COLO668 (cell line): ENCODE measurements around the gene KIF3B.
A peak's percentile ranks its signal among the peaks of the same experiment; 100 is the strongest.
"Not testable (repeated sequence)": the region's sequence is repeated elsewhere in the genome, so short reads cannot be mapped to it uniquely, and the experiment has no call there.

Source experiments
- DNase-seq: peaks from one replicate; lab custom pipeline; 2025; ENCODE audit not compliant: unreplicated experiment; lab: John Stamatoyannopoulos, UW

The KIF3B gene

GRCh38 chr20:32355417-32355841, 78.0 kb downstream of the KIF3B start:
- DNase-seq: no peak

- not testable (repeated sequence) for DNase-seq
These were observed 78.6 kb downstream of the KIF3B start for GRCh38 chr20:32355907-32356621.

DNA sequence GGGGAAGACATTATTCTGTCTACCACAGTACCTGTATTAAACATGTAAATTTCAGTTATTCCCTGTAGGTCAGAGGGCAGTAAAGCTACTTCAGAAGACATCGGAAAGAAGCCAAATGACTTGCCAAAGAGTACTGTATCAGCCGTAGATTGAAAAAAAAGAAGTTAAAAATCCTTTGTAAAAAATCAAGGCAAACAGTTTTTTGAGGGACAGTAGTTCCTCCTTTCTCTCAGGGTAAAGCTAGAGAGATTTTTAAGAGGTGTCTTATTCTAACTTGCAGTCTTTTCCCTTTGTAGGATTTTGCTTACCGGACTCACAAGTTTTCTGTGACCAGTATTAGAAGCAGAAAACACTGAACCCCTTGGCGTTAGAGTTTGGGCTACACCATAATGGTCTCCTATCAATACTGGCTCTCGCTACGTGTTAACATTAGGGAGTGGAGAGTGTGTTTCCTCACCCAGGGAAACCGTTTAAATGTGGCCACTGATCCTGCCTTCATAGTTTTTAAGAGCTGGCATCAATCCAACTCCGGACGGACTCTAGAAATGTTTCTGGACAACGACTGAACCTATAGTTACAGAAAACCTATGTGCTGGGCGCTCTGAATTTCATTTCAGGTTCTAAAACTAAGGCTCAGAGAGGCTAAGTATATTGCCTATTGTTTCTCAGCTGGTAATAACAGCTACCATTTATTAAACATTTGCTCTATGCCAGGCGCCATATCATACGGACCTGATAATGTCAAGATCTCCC, 79.3 kb downstream of the KIF3B start:
- peak; percentile 22 for DNase-seq

GRCh38 chr20:32357375-32357868, 80.0 kb downstream of the KIF3B start:
- DNase-seq: peak; percentile 58

GRCh38 chr20:32357869-32358631, 80.6 kb downstream of the KIF3B start, which contains the start of gene ASXL1:
Gene ASXL1 (plus strand): TSS chr20:32358331. CDS start chr20:32358776, 445 bp downstream.
- peak; percentile 99 for DNase-seq

DNA sequence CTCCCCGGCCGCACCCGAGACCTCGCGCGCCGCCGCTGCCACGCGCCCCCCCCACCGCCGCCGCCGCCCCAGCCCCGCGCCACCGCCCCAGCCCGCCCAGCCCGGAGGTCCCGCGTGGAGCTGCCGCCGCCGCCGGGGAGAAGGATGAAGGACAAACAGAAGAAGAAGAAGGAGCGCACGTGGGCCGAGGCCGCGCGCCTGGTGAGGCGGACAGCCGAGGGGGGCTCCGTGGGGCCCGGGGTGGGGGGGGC, 81.1 kb downstream of the KIF3B start:
- DNase-seq: no peak

DNA sequence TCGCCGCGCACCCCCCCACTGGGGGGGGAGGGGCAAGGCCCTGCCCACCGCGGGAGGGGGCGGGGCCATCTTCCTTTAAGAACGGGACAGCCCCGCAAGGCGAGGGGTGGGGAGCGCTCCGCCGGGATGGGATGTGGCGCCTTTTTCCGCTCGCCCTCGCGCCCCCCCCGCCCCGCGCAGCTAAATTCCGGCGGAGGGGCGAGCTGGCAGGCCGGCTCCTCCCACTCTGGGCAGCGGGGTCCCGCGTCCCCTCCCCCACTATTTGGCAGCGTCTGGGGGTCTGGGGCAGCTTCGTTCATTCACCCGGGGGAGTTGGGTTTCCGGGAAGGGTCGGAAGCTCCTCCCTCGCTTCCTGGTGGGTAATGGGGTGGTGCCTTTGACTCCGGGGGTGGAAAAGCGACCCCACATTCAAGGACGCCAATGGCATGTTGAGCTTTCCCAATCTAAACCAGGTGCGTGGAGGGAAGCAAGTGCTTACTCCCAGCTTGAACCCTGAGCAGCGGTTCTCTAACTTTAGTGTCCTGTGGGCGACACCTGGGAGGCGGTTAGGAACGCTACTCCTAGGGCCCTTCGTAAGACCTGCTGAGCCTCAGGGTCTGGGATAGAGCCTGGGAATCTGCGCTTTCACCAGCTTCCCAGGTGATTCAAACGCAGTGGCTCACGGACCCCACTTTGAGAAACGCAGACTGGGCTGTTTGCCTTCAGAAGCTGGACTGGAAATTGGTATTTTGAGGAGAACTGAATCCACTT, 81.6 kb downstream of the KIF3B start:
- peak; percentile 78 for DNase-seq

DNA sequence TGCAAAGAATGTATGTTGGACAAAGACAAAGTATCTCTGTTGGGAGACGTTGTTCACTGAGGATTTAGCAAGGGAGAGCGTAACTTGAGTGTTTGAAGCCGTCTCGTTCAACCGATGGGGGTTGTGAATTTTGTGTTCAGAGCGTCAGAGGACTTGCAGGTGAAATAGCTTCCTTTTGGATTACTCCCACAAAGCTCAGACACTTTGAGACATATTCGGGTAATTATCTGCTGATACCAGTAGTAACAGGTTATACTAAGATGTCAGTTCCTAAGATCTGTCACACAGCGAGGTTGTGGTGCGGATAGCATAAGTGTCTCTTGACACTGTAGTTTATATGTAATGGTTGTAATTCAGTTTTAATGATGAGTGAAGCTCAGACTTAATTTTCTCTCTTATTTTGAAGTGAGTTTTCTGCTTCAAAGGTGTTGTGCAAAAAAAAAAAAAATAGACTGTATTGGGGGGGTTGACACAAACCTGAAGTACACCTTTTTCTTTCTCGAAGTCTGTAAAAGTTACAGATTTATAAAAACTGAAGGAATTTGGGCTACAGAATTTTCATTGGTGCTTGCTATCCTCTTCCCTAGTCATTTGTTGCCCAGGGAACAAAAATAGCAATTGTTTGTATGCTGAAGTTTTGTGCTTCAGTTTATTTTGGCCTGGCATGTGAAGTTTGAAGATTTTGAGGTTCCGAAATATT, 82.3 kb downstream of the KIF3B start:
- no peak for DNase-seq

DNA sequence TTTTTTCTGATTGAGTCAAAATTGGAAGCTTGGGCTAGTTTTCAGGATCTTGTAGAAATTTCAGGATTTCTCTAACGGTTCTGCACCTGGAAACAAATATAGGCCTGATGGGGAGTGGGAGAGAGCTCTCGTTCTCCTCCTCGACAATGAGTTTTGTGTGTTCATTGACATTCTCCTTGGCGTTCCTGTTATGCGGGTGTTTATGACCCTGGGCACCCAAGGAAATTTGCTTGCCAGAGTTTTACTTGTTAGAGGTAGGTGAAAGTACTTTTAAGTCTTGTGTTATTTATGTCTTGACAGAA, 82.8 kb downstream of the KIF3B start:
- DNase-seq: no peak

DNA sequence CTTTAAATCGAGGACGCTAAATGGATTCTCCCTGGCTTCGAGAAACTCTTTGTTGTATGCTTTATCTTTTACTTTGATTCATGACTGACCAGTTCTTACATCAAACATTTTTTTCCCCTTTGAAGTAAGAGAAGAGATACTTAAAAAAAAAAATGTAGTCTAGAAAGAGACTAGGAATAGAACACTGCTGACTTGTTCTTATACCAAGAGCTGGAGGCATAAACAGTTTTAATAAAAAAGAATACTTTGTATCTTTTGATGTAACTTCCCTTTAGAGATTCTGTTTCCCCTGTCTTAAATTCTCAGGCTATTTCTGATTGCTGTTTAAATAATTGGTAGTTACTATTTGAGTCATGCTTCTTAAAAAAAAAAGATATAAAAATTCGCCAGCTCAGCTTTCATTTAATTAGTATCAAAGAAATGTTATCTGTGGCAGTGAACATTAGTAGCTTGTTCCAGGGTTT, 85.5 kb downstream of the KIF3B start:
- no peak for DNase-seq

- DNase-seq: no peak
These were observed 86.0 kb downstream of the KIF3B start for GRCh38 chr20:32363492-32363891.

DNA sequence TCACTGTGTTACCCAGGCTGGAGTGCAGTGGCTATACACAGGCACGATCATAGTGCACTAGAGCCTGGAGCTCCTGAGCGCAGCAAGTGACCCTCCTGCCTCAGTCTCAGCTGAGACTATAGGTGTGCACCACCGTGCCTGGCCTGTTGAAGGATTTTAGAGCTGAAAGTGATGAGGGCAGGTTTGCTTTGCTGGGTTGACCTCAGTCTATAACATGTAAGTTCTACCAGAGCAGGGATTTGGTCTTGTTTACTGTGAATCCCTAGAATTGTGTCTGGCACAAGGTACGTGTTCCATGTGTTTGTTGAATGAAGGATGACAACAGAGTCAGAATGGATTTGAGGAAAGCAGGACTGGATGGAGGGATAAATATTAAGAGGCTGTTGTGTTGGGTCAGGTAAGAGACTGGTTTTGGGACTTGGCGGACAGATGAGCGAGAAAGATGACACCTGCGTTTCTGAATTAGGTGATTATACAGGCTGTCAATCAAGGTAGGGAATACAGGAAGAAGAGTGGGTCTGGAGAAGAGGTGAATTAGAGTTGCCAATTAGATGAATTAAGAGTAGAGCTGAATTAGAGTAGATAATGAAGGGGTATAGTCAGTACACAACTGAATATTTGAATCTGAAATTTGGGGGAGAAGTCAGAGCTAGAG, 87.2 kb downstream of the KIF3B start:
- DNase-seq: no peak

DNA sequence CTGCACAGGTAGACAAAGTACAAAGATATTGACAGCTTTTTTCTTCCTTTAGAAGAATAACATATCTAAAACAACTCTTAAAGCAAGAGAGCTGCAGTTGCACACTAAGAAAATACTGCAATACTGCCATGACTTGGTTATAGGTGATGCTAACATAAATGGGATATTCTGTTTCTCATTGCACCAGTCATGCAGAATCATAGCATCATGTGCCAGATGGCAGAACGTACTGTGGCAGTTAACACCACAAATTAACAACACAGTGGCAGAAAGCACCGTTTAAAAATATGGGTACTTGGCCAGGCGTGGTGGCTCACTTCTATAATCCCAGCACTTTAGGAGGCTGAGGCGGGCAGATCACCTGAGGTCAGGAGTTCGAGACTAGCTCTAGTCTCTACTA, 88.1 kb downstream of the KIF3B start:
- no peak for DNase-seq

- DNase-seq: no peak
These were observed 88.9 kb downstream of the KIF3B start for GRCh38 chr20:32366380-32366779.

GRCh38 chr20:32368323-32368722, 90.9 kb downstream of the KIF3B start:
- DNase-seq: no peak

GRCh38 chr20:32368925-32369324, 91.5 kb downstream of the KIF3B start:
- DNase-seq: no peak

DNA sequence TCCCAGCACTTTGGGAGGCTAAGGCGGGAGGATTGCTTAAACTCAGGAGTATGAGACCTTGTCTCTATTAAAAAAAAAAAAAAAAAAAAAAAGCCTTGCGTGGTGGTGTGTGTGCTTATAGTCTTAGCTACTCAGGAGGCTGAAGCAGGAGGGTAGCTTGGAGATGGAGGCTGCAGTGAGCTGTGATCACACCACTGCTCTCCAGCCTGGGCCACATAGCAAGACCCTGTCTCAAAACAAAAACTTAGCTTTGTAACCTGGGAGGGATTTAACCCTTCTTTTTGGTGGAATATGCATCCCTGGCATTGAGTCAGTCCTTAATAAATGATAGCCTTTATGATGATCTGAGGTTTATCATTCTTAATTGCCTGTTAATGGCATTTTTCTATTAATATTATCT, 93.4 kb downstream of the KIF3B start:
- DNase-seq: no peak

- DNase-seq: no peak
These were observed 101.0 kb downstream of the KIF3B start for GRCh38 chr20:32378461-32378860.

DNA sequence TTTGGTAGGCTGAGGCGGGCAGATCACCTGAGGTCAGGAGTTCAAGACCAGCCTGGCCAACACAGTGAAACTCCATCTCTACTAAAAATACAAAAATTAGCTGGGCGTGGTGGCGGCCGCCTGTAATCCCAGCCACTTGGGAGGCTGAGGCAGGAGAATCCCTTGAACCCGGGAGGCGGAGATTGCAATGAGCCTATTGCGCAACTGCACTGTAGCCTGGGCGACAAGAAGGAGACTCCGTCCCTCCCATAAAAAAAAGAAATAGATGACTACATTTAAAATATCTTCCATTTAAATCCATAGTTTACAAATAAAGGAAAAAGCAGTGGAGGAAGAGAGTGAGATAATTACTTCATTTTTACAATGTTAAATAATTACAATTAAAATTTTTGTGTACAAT, 102.6 kb downstream of the KIF3B start:
- not testable (repeated sequence) for DNase-seq

DNA sequence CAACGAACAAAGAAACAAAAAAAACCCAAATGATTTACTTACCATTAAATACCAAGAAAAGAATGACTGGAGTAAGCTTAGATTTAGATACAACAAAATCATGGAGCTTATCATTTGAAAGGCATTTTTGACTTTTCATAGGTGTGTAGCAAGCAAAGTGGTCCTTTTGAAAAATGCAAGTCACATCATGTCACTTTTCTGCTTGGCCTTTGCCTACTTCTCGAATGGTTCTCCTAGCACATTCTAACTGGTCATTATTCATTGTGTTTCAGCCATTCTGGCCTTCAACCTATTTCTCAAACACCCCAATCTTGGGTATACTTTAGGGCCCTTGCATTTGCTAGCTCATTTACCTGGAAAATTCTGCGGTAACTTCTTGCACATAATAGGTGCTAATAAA, 103.3 kb downstream of the KIF3B start:
- DNase-seq: no peak
